VCaP (cell line): Measurements from ENCODE around the gene ANKRD53.
"Not testable (repeated sequence)": the region's sequence is repeated elsewhere in the genome, so short reads cannot be mapped to it uniquely, and the experiment has no call there.

Experiments used
- H3K27ac ChIP-seq: fragments of 450-650 bp; 2 replicates; pipeline ENCODE4 v1.5.1; 2017
- CTCF ChIP-seq: fragments of 450-650 bp; conservative IDR thresholded peaks from 2 replicates; pipeline ENCODE4 v1.5.1; 2017; ENCODE audit warnings: mild to moderate bottlenecking, moderate library complexity

The ANKRD53 gene

GRCh38 chr2:70994699-70995425 lies 16.4 kb downstream of the ANKRD53 start, which contains the start of gene TEX261:
TSS of gene TEX261 (minus strand) at chr2:70994873. CDS start at chr2:70994757, 116 bp downstream.
- H3K27ac ChIP-seq, result peak within 1 kb of the TSS; percentile 78
- peak; percentile 93 for TF ChIP-seq CTCF

- no peak; the same call in 1 of the 2 replicates for TF ChIP-seq CTCF
- peak overlapping the region; percentile 78 for H3K27ac ChIP-seq
Observed at GRCh38 chr2:70995426-70995729, 16.9 kb downstream of the ANKRD53 start.

GRCh38 chr2:70998885-70999284 lies 20.5 kb downstream of the ANKRD53 start:
- not testable (repeated sequence) for H3K27ac ChIP-seq

- no peak for TF ChIP-seq CTCF
- H3K27ac ChIP-seq, result no peak overlapping the region
Observed at GRCh38 chr2:70999362-70999761, 20.9 kb downstream of the ANKRD53 start.

GRCh38 chr2:70999931-71000330 lies 21.5 kb downstream of the ANKRD53 start:
- not testable (repeated sequence) for H3K27ac ChIP-seq

- peak overlapping the region; percentile 5; the same call in 1 of the 2 replicates for H3K27ac ChIP-seq
- TF ChIP-seq CTCF, result peak; percentile 95
Observed at GRCh38 chr2:71000780-71001591, 22.6 kb downstream of the ANKRD53 start.

GRCh38 chr2:71001592-71001927 lies 23.1 kb downstream of the ANKRD53 start:
- no peak for TF ChIP-seq CTCF
- no peak overlapping the region for H3K27ac ChIP-seq

- H3K27ac ChIP-seq, result no peak overlapping the region
- no peak for TF ChIP-seq CTCF
Observed at GRCh38 chr2:71001981-71002570, 23.6 kb downstream of the ANKRD53 start.
